Uterus (tissue), 2 donors: ENCODE measurements around the gene MIER2.

ENCODE experiments used
- POLR2A ChIP-seq, 2 donors: fragments of 450-650 bp; IDR thresholded peaks; one replicate each; pipeline ENCODE4 v1.6.1; 2016; ENCODE audit warnings: antibody characterized with exemption in 2 of 2, mild to moderate bottlenecking in 1 of 2, moderate library complexity in 1 of 2
- TF ChIP-seq, protein P1 (sequence below), 4 experiments: fragments of 200-600 bp in 2 of 4; fragments of 450-650 bp in 2 of 4; sonication (generic) in 2 of 4; IDR thresholded peaks; one replicate each; pipeline ENCODE4 v1.5.1; 2016 to 2019; ENCODE audit warnings: antibody characterized with exemption in 4 of 4, mild to moderate bottlenecking in 2 of 4, moderate library complexity in 1 of 4

DNA sequence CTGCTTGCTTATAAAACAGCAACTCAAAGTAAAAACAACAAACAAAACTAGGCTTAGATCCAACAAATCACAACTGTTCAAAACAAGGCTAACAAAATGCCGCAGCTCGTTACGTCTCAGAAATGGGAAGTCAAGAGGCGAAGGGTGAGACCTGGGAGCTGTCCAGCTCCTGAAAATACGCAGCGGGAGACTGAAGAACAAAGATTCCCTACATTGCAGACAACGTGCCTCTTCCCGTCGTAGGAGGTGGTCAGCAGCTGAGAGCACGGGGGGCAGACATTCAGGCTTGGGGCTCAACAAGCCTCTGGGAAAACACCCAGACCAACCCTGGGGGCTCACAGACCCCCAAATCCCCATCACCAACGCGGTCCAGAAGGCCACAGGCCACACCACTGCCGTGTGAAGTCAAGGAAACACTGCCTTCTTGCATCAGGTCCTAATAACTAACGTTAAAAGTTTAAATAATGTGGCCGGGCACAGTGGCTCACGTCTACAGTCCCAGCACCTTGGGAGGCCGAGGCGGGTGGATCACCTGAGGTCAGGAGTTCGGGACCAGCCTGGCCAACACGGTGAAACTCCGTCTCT lies 66.9 kb downstream of the MIER2 start:
- TF ChIP-seq, protein P1, sequence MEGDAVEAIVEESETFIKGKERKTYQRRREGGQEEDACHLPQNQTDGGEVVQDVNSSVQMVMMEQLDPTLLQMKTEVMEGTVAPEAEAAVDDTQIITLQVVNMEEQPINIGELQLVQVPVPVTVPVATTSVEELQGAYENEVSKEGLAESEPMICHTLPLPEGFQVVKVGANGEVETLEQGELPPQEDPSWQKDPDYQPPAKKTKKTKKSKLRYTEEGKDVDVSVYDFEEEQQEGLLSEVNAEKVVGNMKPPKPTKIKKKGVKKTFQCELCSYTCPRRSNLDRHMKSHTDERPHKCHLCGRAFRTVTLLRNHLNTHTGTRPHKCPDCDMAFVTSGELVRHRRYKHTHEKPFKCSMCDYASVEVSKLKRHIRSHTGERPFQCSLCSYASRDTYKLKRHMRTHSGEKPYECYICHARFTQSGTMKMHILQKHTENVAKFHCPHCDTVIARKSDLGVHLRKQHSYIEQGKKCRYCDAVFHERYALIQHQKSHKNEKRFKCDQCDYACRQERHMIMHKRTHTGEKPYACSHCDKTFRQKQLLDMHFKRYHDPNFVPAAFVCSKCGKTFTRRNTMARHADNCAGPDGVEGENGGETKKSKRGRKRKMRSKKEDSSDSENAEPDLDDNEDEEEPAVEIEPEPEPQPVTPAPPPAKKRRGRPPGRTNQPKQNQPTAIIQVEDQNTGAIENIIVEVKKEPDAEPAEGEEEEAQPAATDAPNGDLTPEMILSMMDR (IDR thresholded peaks at IDR 0.05), result no peak
- no peak for TF ChIP-seq POLR2A (IDR thresholded peaks at IDR 0.05)
